ENCODE measurements around the gene SYCP1. TPM values are rescaled to one million over a fixed set of nuclear protein-coding genes. Genes with fewer than 3 reads are reported as not detected.

SYCP1 gene
- total and polyA plus RNA-seq, 2 of the 13 experiments (the other 11 are each of a cell fraction or from before 2014, with no cell fraction given): not detected

GRCh38 chr1:114844270-114844669 is 10.4 kb upstream of the SYCP1 start:
- Histone ChIP-seq H3K27ac (ENCODE audit: extremely low read length, insufficient read depth, low read length) (no peak overlapping the region), H3K4me3 (replicated peaks in 1 of 3; ENCODE audit: insufficient read depth in 1 of 3, low read depth in 2 of 3, low read length in 3 of 3) (no peak overlapping the region), H3K79me2 (ENCODE audit: insufficient read depth, low read length) (no peaks in the 10 kb centered on the region), H3K27me3 (ENCODE audit: control insufficient read depth in 1 of 2, insufficient read depth in 2 of 2, low read length in 2 of 2) (no peaks in the 10 kb centered on the region; a peak in 2 of 5 replicates), H4K20me1 (ENCODE audit: insufficient read depth, low read length) (no peaks in the 10 kb centered on the region), H3K4me2 (ENCODE audit: low read depth, low read length) (no peak overlapping the region), H3K4me1 (ENCODE audit: insufficient read depth, low read length) (no peaks in the 10 kb centered on the region), H3K36me3 (replicated peaks in 1 of 2; ENCODE audit: control insufficient read depth in 1 of 2, insufficient read depth in 2 of 2, low read length in 2 of 2) (no peaks in the 10 kb centered on the region), H3K9ac (ENCODE audit: insufficient read depth, low read depth, low read length) (no peak overlapping the region), H2AFZ (ENCODE audit: low read length) (no peak overlapping the region), H3K9me3 (ENCODE audit: low read length) (no peaks in the 10 kb centered on the region)
- intact Hi-C loops (cut with micrococcal nuclease; ENCODE audit: unreplicated experiment): no loop called here
- BruUV-seq (replicated peaks): no TSS peak
- in situ Hi-C loops (cut with HindIII; ENCODE audit: extremely low pct_ligation_motif_present, low pct_unique_long_range_greater_than_20kb): no loop called here
- DNase-seq (ENCODE audit: low spot score) (no peak), FAIRE-seq (no peak), ATAC-seq (no peak)
- no peak for TF ChIP-seq ELF4 (CRISPR knock-in tag; IDR thresholded peaks at IDR 0.05; ENCODE audit: borderline replicate concordance)
- no peak for TF ChIP-seq HNRNPLL (IDR thresholded peaks at IDR 0.05; ENCODE audit: low read depth, low read length, poor library complexity, severe bottlenecking)
- no peak for TF ChIP-seq ZNF7 (CRISPR knock-in tag; IDR thresholded peaks at IDR 0.05)
- no peak for TF ChIP-seq STAT5B (CRISPR knock-in tag; IDR thresholded peaks at IDR 0.05)
- no peak for TF ChIP-seq SUZ12 (IDR thresholded peaks at IDR 0.05; ENCODE audit: low read depth, low read length)
- TF ChIP-seq YEATS4 (CRISPR knock-in tag; IDR thresholded peaks at IDR 0.05; ENCODE audit: borderline replicate concordance): no peak
- TF ChIP-seq NPAS2 (CRISPR knock-in tag; IDR thresholded peaks at IDR 0.05; ENCODE audit: borderline replicate concordance): no peak
- no peak for TF ChIP-seq PCBP2 (optimal IDR thresholded peaks at IDR 0.05; ENCODE audit: low read depth, low read length, poor library complexity, severe bottlenecking)
- no peak for TF ChIP-seq ZSCAN12 (CRISPR knock-in tag; IDR thresholded peaks at IDR 0.05)
- ChIA-PET CTCF (ENCODE audit: low intra/inter-chr PET ratio, low total read pairs) (no interaction called here), POLR2A (no interaction called here)
- WGBS (ENCODE audit: low lambda C conversion rate): 1% methylated on average over 5 of the region's 5 CpGs

- H4K20me1 ChIP-seq (ENCODE audit: insufficient read depth, low read length): no peaks in the 10 kb centered on the region
- POLR2A ChIA-PET: no interaction called here
- no peaks in the 10 kb centered on the region for H3K9me3 ChIP-seq (ENCODE audit: low read length)
- CTCF ChIA-PET (ENCODE audit: low intra/inter-chr PET ratio, low total read pairs): no interaction called here
- H3K9ac ChIP-seq (ENCODE audit: insufficient read depth, low read depth, low read length): no peak overlapping the region
- FAIRE-seq (no peak), ATAC-seq (no peak), DNase-seq (ENCODE audit: low spot score) (no peak)
- no peak overlapping the region for H3K27ac ChIP-seq (ENCODE audit: extremely low read length, insufficient read depth, low read length)
- 26% methylated on average over 15 of the region's 15 CpGs for WGBS (ENCODE audit: low lambda C conversion rate)
- no peak overlapping the region for H3K4me3 ChIP-seq (replicated peaks in 1 of 3; ENCODE audit: insufficient read depth in 1 of 3, low read depth in 2 of 3, low read length in 3 of 3)
- no peaks in the 10 kb centered on the region for H3K36me3 ChIP-seq (replicated peaks in 1 of 2; ENCODE audit: control insufficient read depth in 1 of 2, insufficient read depth in 2 of 2, low read length in 2 of 2)
- no peaks in the 10 kb centered on the region; a peak in 1 of 5 replicates for H3K27me3 ChIP-seq (ENCODE audit: control insufficient read depth in 1 of 2, insufficient read depth in 2 of 2, low read length in 2 of 2)
- in situ Hi-C loops (cut with HindIII; ENCODE audit: extremely low pct_ligation_motif_present, low pct_unique_long_range_greater_than_20kb): no loop called here
- no peak overlapping the region for H3K4me2 ChIP-seq (ENCODE audit: low read depth, low read length)
- TF ChIP-seq NFE2 (CRISPR knock-in tag; IDR thresholded peaks at IDR 0.05): no peak
- TF ChIP-seq ZBTB10 (CRISPR knock-in tag; IDR thresholded peaks at IDR 0.05; ENCODE audit: borderline replicate concordance): no peak
- no peak for TF ChIP-seq SIN3A (IDR thresholded peaks at IDR 0.05; ENCODE audit: borderline replicate concordance, low read depth, low read length)
- TF ChIP-seq ZBTB38 (CRISPR knock-in tag; IDR thresholded peaks at IDR 0.05): no peak
- TF ChIP-seq HDAC1 (CRISPR knock-in tag; IDR thresholded peaks at IDR 0.05): no peak
- TF ChIP-seq ZNF180 (CRISPR knock-in tag; IDR thresholded peaks at IDR 0.05; ENCODE audit: borderline replicate concordance, low read depth): no peak
- TF ChIP-seq NFKBIZ (CRISPR knock-in tag; IDR thresholded peaks at IDR 0.05): no peak
- no TSS peak for BruUV-seq (replicated peaks)
- no peaks in the 10 kb centered on the region for H3K79me2 ChIP-seq (ENCODE audit: insufficient read depth, low read length)
- H3K4me1 ChIP-seq (ENCODE audit: insufficient read depth, low read length): no peaks in the 10 kb centered on the region
- no peak overlapping the region for H2AFZ ChIP-seq (ENCODE audit: low read length)
- intact Hi-C loops (cut with micrococcal nuclease; ENCODE audit: unreplicated experiment): no loop called here
Observed at GRCh38 chr1:114853584-114853983, 1.1 kb upstream of the SYCP1 start.
